Upper lobe of right lung (tissue), 1 donor: ENCODE measurements around the gene NOP53. TPM values are rescaled to one million over a fixed set of nuclear protein-coding genes. Genes with fewer than 3 reads are reported as not detected.
A peak's percentile ranks its signal among the peaks of the same experiment; 100 is the strongest.
"Not testable (repeated sequence)": the region's sequence is repeated elsewhere in the genome, so short reads cannot be mapped to it uniquely, and the experiment has no call there.

Source experiments
- ATAC-seq: fragments of 200-7000 bp; cut with Tn5 transposase; one replicate; pipeline ENCODE4 v1.9.1; 2020; ENCODE audit warnings: mild to moderate bottlenecking, moderate library complexity
- DNase-seq: peaks from one replicate; pipeline ENCODE4 v3.0.0-alpha.2; 2020
- H3K27ac ChIP-seq: fragments of 200-600 bp; one replicate; pipeline ENCODE4 v1.8.0; 2022
- H3K27me3 ChIP-seq: fragments of 200-600 bp; one replicate; pipeline ENCODE4 v1.8.0; 2022; ENCODE audit warnings: mild to moderate bottlenecking
- H3K36me3 ChIP-seq: fragments of 200-600 bp; one replicate; pipeline ENCODE4 v1.8.0; 2022
- H3K4me1 ChIP-seq: fragments of 200-600 bp; one replicate; pipeline ENCODE4 v1.8.0; 2022
- H3K4me3 ChIP-seq: fragments of 200-600 bp; one replicate; pipeline ENCODE4 v1.8.0; 2022; ENCODE audit warnings: mild to moderate bottlenecking
- H3K9me3 ChIP-seq: fragments of 200-600 bp; one replicate; pipeline ENCODE4 v1.8.0; 2022
- CTCF ChIP-seq: fragments of 200-600 bp; IDR thresholded peaks from one replicate; pipeline ENCODE4 v1.8.0; 2022; ENCODE audit warnings: antibody characterized with exemption
- intact Hi-C: fragments of 100-400 bp; cut with DNase I; formaldehyde crosslinking; loops from one replicate; pipeline ENCODE4 v1.11.0; 2022
- total RNA-seq: library from RNA; stranded (reverse); fragmentation: NEBNext Ultra II Directional; extraction: Animal tissue kit (Norgen Biotek cat#: 25700); gene quantifications from one replicate; pipeline ENCODE4 v1.2.1, GENCODE V29; 2021
- donor health status: DM: no; HTN: yes; CAD: no; lungs with severe emphysema.

The NOP53 gene
- total RNA-seq, 1 donor from 2014 or later = 260 TPM

GRCh38 chr19:47765523-47766358 is 20.4 kb downstream of the NOP53 start:
- no peaks in the 10 kb centered on the region for H3K27me3 ChIP-seq
- no peaks in the 10 kb centered on the region for H3K9me3 ChIP-seq
- H3K36me3 ChIP-seq = no peaks in the 10 kb centered on the region
- H3K4me3 ChIP-seq = no peak overlapping the region
- TF ChIP-seq CTCF = peak; percentile 73
- peaks cover 3% of the 10 kb centered on the region for H3K4me1 ChIP-seq
- DNase-seq (peak; percentile 79), ATAC-seq (peak; percentile 77)
- intact Hi-C loops = no loop called here
- no peak overlapping the region for H3K27ac ChIP-seq

- TF ChIP-seq CTCF = no peak
- ATAC-seq (no peak), DNase-seq (no peak)
- Histone ChIP-seq H3K27me3 (no peaks in the 10 kb centered on the region), H3K4me1 (peaks cover 3% of the 10 kb centered on the region), H3K27ac (no peak overlapping the region), H3K36me3 (no peaks in the 10 kb centered on the region), H3K9me3 (no peaks in the 10 kb centered on the region), H3K4me3 (no peak overlapping the region)
- intact Hi-C loops = no loop called here
These were observed 20.9 kb downstream of the NOP53 start for GRCh38 chr19:47766359-47766620.

- H3K27me3 ChIP-seq = no peaks in the 10 kb centered on the region
- no peak overlapping the region for H3K4me3 ChIP-seq
- TF ChIP-seq CTCF = no peak
- H3K27ac ChIP-seq = no peak overlapping the region
- no peak for DNase-seq
- no peak for ATAC-seq
- H3K9me3 ChIP-seq = no peaks in the 10 kb centered on the region
- intact Hi-C loops = no loop called here
- H3K36me3 ChIP-seq = no peaks in the 10 kb centered on the region
- H3K4me1 ChIP-seq = peaks cover 3% of the 10 kb centered on the region
These were observed 21.3 kb downstream of the NOP53 start for GRCh38 chr19:47766670-47767069.

- intact Hi-C loops = no loop called here
- DNase-seq (no peak), ATAC-seq (no peak)
- Histone ChIP-seq H3K27ac (no peak overlapping the region), H3K36me3 (no peaks in the 10 kb centered on the region), H3K27me3 (no peaks in the 10 kb centered on the region), H3K4me1 (peaks cover 3% of the 10 kb centered on the region), H3K9me3 (no peaks in the 10 kb centered on the region), H3K4me3 (no peak overlapping the region)
- no peak for TF ChIP-seq CTCF
These were observed 22.0 kb downstream of the NOP53 start for GRCh38 chr19:47767349-47767748.

- ATAC-seq (no peak), DNase-seq (no peak)
- TF ChIP-seq CTCF = no peak
- Histone ChIP-seq H3K36me3 (no peaks in the 10 kb centered on the region), H3K4me1 (peaks cover 3% of the 10 kb centered on the region), H3K27ac (no peak overlapping the region), H3K27me3 (no peaks in the 10 kb centered on the region), H3K9me3 (no peaks in the 10 kb centered on the region), H3K4me3 (no peak overlapping the region)
- intact Hi-C loops = no loop called here
These were observed 23.3 kb downstream of the NOP53 start for GRCh38 chr19:47768604-47769003.

- Histone ChIP-seq H3K4me3 (no peak overlapping the region), H3K27me3 (no peaks in the 10 kb centered on the region), H3K4me1 (peaks cover 3% of the 10 kb centered on the region), H3K9me3 (no peaks in the 10 kb centered on the region), H3K36me3 (no peaks in the 10 kb centered on the region), H3K27ac (no peak overlapping the region)
- ATAC-seq (no peak), DNase-seq (no peak)
- intact Hi-C loops = no loop called here
- no peak for TF ChIP-seq CTCF
These were observed 24.2 kb downstream of the NOP53 start for GRCh38 chr19:47769534-47769933.

- H3K27ac ChIP-seq, ATAC-seq, H3K4me3 ChIP-seq, DNase-seq, intact Hi-C loops, H3K9me3 ChIP-seq, H3K36me3 ChIP-seq, H3K27me3 ChIP-seq, H3K4me1 ChIP-seq: not testable (repeated sequence)
These were observed 25.9 kb downstream of the NOP53 start for GRCh38 chr19:47771291-47771690.
